Sigmoid colon (tissue), 4 donors: Measurements from ENCODE around the gene RAB23.

Source experiments
- CTCF ChIP-seq, 4 experiments: fragments of 450-650 bp in 3 of 4; fragments of 200-600 bp in 1 of 4; IDR thresholded peaks; one replicate each; pipeline ENCODE4 v1.5.1; 2016 to 2019; ENCODE audit warnings: antibody characterized with exemption in 4 of 4, mild to moderate bottlenecking in 3 of 4, moderate library complexity in 2 of 4
- POLR2AphosphoS5 ChIP-seq, 4 donors: sonication (generic); formaldehyde crosslinking; IDR thresholded peaks; one replicate each; pipeline ENCODE4 v1.6.1; 2017; ENCODE audit warnings: antibody characterized with exemption in 4 of 4

GRCh38 chr6:57262488-57262887 is 40.4 kb upstream of the RAB23 start:
- TF ChIP-seq POLR2AphosphoS5 (IDR thresholded peaks at IDR 0.05) (peak; percentile 24 to 61 (median 56)), CTCF (IDR thresholded peaks at IDR 0.05) (no peak)
